GM21737 (cell line): ENCODE data around the gene VPS26C.
"Not testable (repeated sequence)": the region's sequence is repeated elsewhere in the genome, so short reads cannot be mapped to it uniquely, and the experiment has no call there.

Experiments
- ATAC-seq: cut with Tn5 transposase; IDR thresholded peaks from one replicate; pipeline ENCODE4 v1.9.1; 2021; ENCODE audit warnings: mild to moderate bottlenecking, moderate library complexity; ENCODE audit not compliant: unreplicated experiment

The VPS26C gene

GRCh38 chr21:37231671-37232070 lies 35.5 kb downstream of the VPS26C start:
- no peak for ATAC-seq

GRCh38 chr21:37231249-37231645 lies 35.9 kb downstream of the VPS26C start:
- no peak for ATAC-seq

GRCh38 chr21:37230632-37231248 lies 36.4 kb downstream of the VPS26C start:
- ATAC-seq = no peak

GRCh38 chr21:37228003-37228400 lies 39.1 kb downstream of the VPS26C start:
- no peak for ATAC-seq

GRCh38 chr21:37227071-37228002 lies 39.8 kb downstream of the VPS26C start:
- no peak for ATAC-seq

GRCh38 chr21:37226041-37226920 lies 40.9 kb downstream of the VPS26C start:
- no peak for ATAC-seq

GRCh38 chr21:37224861-37225839 lies 42.0 kb downstream of the VPS26C start:
- no peak for ATAC-seq

- no peak for ATAC-seq
Observed at GRCh38 chr21:37223804-37224345, 43.3 kb downstream of the VPS26C start.

GRCh38 chr21:37222248-37222647 lies 44.9 kb downstream of the VPS26C start:
- not testable (repeated sequence) for ATAC-seq

- peak; percentile 70 for ATAC-seq
Observed at GRCh38 chr21:37220981-37221664, 46.0 kb downstream of the VPS26C start.

GRCh38 chr21:37220433-37220980 lies 46.6 kb downstream of the VPS26C start:
- ATAC-seq = peak; percentile 34

GRCh38 chr21:37219761-37220432 lies 47.2 kb downstream of the VPS26C start:
- ATAC-seq = no peak

- ATAC-seq = no peak
Observed at GRCh38 chr21:37214952-37215351, 52.2 kb downstream of the VPS26C start.

GRCh38 chr21:37210799-37211198 lies 56.3 kb downstream of the VPS26C start:
- no peak for ATAC-seq

- no peak for ATAC-seq
Observed at GRCh38 chr21:37210130-37210529, 57.0 kb downstream of the VPS26C start.

GRCh38 chr21:37208741-37209225 lies 58.4 kb downstream of the VPS26C start:
- no peak for ATAC-seq

- ATAC-seq = peak; percentile 48
Observed at GRCh38 chr21:37208056-37208721, 58.9 kb downstream of the VPS26C start.
